Chondrocyte (in vitro differentiated cells): ENCODE results near the gene AP3S2. TPM values are rescaled to one million over a fixed set of nuclear protein-coding genes. Genes with fewer than 3 reads are reported as not detected.
"Not testable (repeated sequence)": the region's sequence is repeated elsewhere in the genome, so short reads cannot be mapped to it uniquely, and the experiment has no call there.

Source experiments
- DNase-seq: peaks from one replicate; pipeline ENCODE4 v3.0.0; 2021; ENCODE audit warnings: mixed read lengths, low spot score
- H3K27ac Mint-ChIP-seq: one replicate; pipeline ENCODE4 v1.8.0; 2021; ENCODE audit warnings: mild to moderate bottlenecking, moderate library complexity, mixed read lengths; ENCODE audit not compliant: unreplicated experiment
- H3K27me3 Mint-ChIP-seq: 2 replicates; pipeline ENCODE4 v1.8.0; 2021; ENCODE audit warnings: low read depth, mixed read lengths
- H3K36me3 Mint-ChIP-seq: 2 replicates; pipeline ENCODE4 v1.8.0; 2021; ENCODE audit warnings: low read depth, mixed read lengths
- H3K4me1 Mint-ChIP-seq: 2 replicates; pipeline ENCODE4 v1.8.0; 2021; ENCODE audit warnings: low read depth, mild to moderate bottlenecking, mixed read lengths
- H3K4me3 Mint-ChIP-seq: one replicate; pipeline ENCODE4 v1.8.0; 2021; ENCODE audit warnings: mild to moderate bottlenecking, moderate library complexity, mixed read lengths; ENCODE audit not compliant: unreplicated experiment
- H3K9me3 Mint-ChIP-seq: 2 replicates; pipeline ENCODE4 v1.8.0; 2021; ENCODE audit warnings: low read depth, mixed read lengths
- long read RNA-seq: library from polyadenylated mRNA; stranded (forward); transcript quantifications from one replicate; pipeline ENCODE4 v2.0.0, GENCODE V29; 2021
- total RNA-seq: library from RNA; stranded (reverse); gene quantifications from 3 replicates; pipeline ENCODE4 v1.2.1, GENCODE V29; 2021
- TF ChIP-seq, protein P1 (sequence below): fragments of 200-600 bp; sonication (generic); IDR thresholded peaks from 2 replicates; pipeline ENCODE4 v1.5.0; 2021; ENCODE audit warnings: antibody characterized with exemption, mild to moderate bottlenecking, moderate library complexity

Gene AP3S2
- total RNA-seq, result 19.6 to 26.2 TPM (median 24.4 TPM) in 3 replicates
- long read RNA-seq, full-length matches to known transcripts, result 50 of 58 reads
- long read RNA-seq, partial matches to known transcripts, result 0 of 58 reads
- long read RNA-seq, other reads (novel, unspliced or antisense), result 8 of 58 reads

- Mint-ChIP-seq H3K36me3 (peaks cover 1% of the 10 kb centered on the region), H3K9me3 (no peaks in the 10 kb centered on the region), H3K27ac (peak within 1 kb of the TSS; percentile 98), H3K4me3 (peak within 1 kb of the TSS; percentile 98), H3K27me3 (no peaks in the 10 kb centered on the region), H3K4me1 (peaks cover 25% of the 10 kb centered on the region)
- peak; percentile 95 for DNase-seq
- TF ChIP-seq, protein P1, sequence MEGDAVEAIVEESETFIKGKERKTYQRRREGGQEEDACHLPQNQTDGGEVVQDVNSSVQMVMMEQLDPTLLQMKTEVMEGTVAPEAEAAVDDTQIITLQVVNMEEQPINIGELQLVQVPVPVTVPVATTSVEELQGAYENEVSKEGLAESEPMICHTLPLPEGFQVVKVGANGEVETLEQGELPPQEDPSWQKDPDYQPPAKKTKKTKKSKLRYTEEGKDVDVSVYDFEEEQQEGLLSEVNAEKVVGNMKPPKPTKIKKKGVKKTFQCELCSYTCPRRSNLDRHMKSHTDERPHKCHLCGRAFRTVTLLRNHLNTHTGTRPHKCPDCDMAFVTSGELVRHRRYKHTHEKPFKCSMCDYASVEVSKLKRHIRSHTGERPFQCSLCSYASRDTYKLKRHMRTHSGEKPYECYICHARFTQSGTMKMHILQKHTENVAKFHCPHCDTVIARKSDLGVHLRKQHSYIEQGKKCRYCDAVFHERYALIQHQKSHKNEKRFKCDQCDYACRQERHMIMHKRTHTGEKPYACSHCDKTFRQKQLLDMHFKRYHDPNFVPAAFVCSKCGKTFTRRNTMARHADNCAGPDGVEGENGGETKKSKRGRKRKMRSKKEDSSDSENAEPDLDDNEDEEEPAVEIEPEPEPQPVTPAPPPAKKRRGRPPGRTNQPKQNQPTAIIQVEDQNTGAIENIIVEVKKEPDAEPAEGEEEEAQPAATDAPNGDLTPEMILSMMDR, result peak; percentile 12
Observed at GRCh38 chr15:89893696-89894447, at the start of gene AP3S2. AP3S2 (minus strand) TSS chr15:89893994; CDS start chr15:89893949, 45 bp downstream.

- Mint-ChIP-seq H3K27me3 (peaks cover 2% of the 10 kb centered on the region), H3K4me1 (no peaks in the 10 kb centered on the region), H3K36me3 (no peaks in the 10 kb centered on the region), H3K4me3 (no peak overlapping the region), H3K9me3 (peaks cover 2% of the 10 kb centered on the region), H3K27ac (no peak overlapping the region)
- TF ChIP-seq, protein P1, result no peak
- DNase-seq, result no peak
Observed at GRCh38 chr15:89939910-89940309, 46.1 kb upstream of the AP3S2 start.

- H3K9me3 Mint-ChIP-seq, DNase-seq, H3K4me3 Mint-ChIP-seq, H3K36me3 Mint-ChIP-seq, H3K4me1 Mint-ChIP-seq, H3K27me3 Mint-ChIP-seq, H3K27ac Mint-ChIP-seq: not testable (repeated sequence)
Observed at GRCh38 chr15:89939377-89939776, 45.6 kb upstream of the AP3S2 start.

DNA sequence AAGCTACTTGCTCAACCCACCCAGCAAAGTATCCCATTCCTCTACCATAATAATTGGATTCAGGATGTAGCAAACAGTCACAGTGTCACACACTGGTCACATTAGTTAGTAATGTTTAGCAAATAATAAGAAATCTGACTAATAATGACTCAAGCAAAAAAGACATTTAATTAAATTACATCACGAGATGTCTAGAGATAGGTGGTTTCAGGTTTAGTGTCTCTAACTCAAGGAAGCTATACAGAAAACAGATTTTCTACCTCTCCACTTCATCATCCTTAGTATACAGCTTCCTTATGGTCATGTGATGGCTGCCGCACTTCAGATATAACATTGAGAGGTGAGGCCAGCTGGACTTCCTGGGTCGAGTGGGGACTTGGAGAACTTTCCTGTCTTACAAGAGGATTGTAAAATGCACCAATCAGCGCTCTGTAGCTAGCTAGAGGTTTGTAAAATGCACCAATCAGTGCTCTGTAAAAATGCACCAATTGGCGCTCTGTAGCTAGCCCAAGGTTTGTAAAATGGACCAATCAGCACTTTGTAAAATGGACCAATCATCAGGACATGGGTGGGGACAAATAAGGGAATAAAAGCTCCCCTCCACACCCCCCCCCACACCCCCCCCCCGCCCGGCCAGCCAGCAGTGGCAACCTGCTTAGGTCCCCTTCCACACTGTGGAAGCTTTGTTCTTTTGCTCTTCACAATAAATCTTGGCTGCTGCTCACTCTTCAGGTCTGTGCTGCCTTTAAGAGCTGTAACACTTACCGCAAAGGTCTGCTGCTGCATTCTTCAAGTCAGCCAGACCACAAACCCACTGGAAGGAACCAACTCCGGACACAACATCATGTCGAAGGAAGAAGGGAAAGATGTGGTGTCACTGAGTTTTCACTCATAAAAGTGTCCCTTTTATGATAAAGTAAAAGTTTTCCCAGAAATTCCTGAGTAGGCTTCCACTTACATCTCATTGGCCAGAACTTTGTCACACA, 43.9 kb upstream of the AP3S2 start:
- no peak overlapping the region for H3K27ac Mint-ChIP-seq
- TF ChIP-seq, protein P1, result no peak
- H3K36me3 Mint-ChIP-seq, result no peaks in the 10 kb centered on the region
- peaks cover 2% of the 10 kb centered on the region for H3K9me3 Mint-ChIP-seq
- H3K4me1 Mint-ChIP-seq, result no peaks in the 10 kb centered on the region
- no peak for DNase-seq
- peaks cover 2% of the 10 kb centered on the region for H3K27me3 Mint-ChIP-seq
- no peak overlapping the region for H3K4me3 Mint-ChIP-seq

- Mint-ChIP-seq H3K4me3 (no peak overlapping the region), H3K36me3 (no peaks in the 10 kb centered on the region), H3K27me3 (peaks cover 2% of the 10 kb centered on the region), H3K9me3 (peaks cover 2% of the 10 kb centered on the region), H3K4me1 (no peaks in the 10 kb centered on the region), H3K27ac (no peak overlapping the region)
- TF ChIP-seq, protein P1, result no peak
- no peak for DNase-seq
Observed at GRCh38 chr15:89936786-89937265, 43.0 kb upstream of the AP3S2 start.
